GM23338 (cell line): ENCODE data around the gene NKAIN2. TPM values are rescaled to one million over a fixed set of nuclear protein-coding genes. Genes with fewer than 3 reads are reported as not detected.

Experiments used
- ATAC-seq: fragments of 200-7000 bp; cut with Tn5 transposase; 3 replicates; pipeline ENCODE4 v1.9.1; 2020
- DNase-seq: peaks from one replicate; pipeline ENCODE4 v3.0.0-alpha.2; 2015; ENCODE audit warnings: low spot score
- H2AFZ ChIP-seq: fragments of 200-600 bp; sonication (generic); 2 replicates; pipeline ENCODE4 v1.8.0; 2016; ENCODE audit warnings: antibody characterized with exemption, mild to moderate bottlenecking, moderate library complexity
- H3F3A ChIP-seq: fragments of 200-600 bp; sonication (generic); replicated peaks from 2 replicates; pipeline ENCODE4 v1.8.0; 2017; ENCODE audit warnings: antibody characterized with exemption, mixed run types, low read depth
- H3K27ac ChIP-seq: fragments of 200-600 bp; sonication (generic); 2 replicates; pipeline ENCODE4 v1.6.1; 2016; ENCODE audit warnings: low read depth
- H3K27me3 ChIP-seq: fragments of 200-600 bp; sonication (generic); 2 replicates; pipeline ENCODE4 v1.8.0; 2016; ENCODE audit warnings: mild to moderate bottlenecking, mixed run types, moderate library complexity; ENCODE audit not compliant: insufficient read depth
- H3K36me3 ChIP-seq: fragments of 200-600 bp; sonication (generic); 2 replicates; pipeline ENCODE4 v1.8.0; 2016; ENCODE audit warnings: mild to moderate bottlenecking; ENCODE audit not compliant: insufficient read depth
- H3K4me1 ChIP-seq: fragments of 200-600 bp; sonication (generic); 2 replicates; pipeline ENCODE4 v1.8.0; 2016; ENCODE audit warnings: mild to moderate bottlenecking, moderate library complexity; ENCODE audit not compliant: insufficient read depth
- H3K4me2 ChIP-seq: fragments of 200-600 bp; sonication (generic); 2 replicates; pipeline ENCODE4 v1.7.1; 2017; ENCODE audit warnings: mixed run types
- H3K4me3 ChIP-seq: fragments of 200-600 bp; sonication (generic); 2 replicates; pipeline ENCODE4 v1.6.1; 2016; ENCODE audit warnings: mixed run types
- H3K79me2 ChIP-seq: fragments of 200-600 bp; sonication (generic); replicated peaks from 2 replicates; pipeline ENCODE4 v1.8.0; 2017; ENCODE audit warnings: mild to moderate bottlenecking; ENCODE audit not compliant: insufficient read depth
- H3K9me2 ChIP-seq: fragments of 200-600 bp; sonication (generic); 2 replicates; pipeline ENCODE4 v1.8.0; 2017; ENCODE audit not compliant: insufficient read depth
- H4K20me1 ChIP-seq: fragments of 200-600 bp; sonication (generic); replicated peaks from 2 replicates; pipeline ENCODE4 v1.8.0; 2017; ENCODE audit warnings: mild to moderate bottlenecking; ENCODE audit not compliant: insufficient read depth
- H3K27ac Mint-ChIP-seq: 2 replicates; pipeline ENCODE4 v1.8.0; 2020; ENCODE audit warnings: inconsistent platforms, mild to moderate bottlenecking, moderate library complexity, mixed read lengths
- H3K27me3 Mint-ChIP-seq: 3 replicates; pipeline ENCODE4 v1.8.0; 2022; ENCODE audit warnings: low read depth, mild to moderate bottlenecking, moderate library complexity, mixed read lengths, inconsistent platforms; ENCODE audit not compliant: insufficient read depth, poor library complexity
- H3K36me3 Mint-ChIP-seq: 3 replicates; pipeline ENCODE4 v1.8.0; 2021; ENCODE audit warnings: low read depth, mild to moderate bottlenecking, inconsistent platforms, moderate library complexity, mixed read lengths
- H3K4me1 Mint-ChIP-seq: 3 replicates; pipeline ENCODE4 v1.8.0; 2020; ENCODE audit warnings: mild to moderate bottlenecking, inconsistent platforms, mixed read lengths
- H3K4me3 Mint-ChIP-seq: 3 replicates; pipeline ENCODE4 v1.8.0; 2021; ENCODE audit warnings: moderate library complexity, mild to moderate bottlenecking, inconsistent platforms, mixed read lengths
- H3K9me3 Mint-ChIP-seq: 3 replicates; pipeline ENCODE4 v1.8.0; 2020; ENCODE audit warnings: moderate library complexity, mild to moderate bottlenecking, inconsistent platforms, mixed read lengths
- CREB1 ChIP-seq: fragments of 250-450 bp; sonication (Bioruptor Pico); IDR thresholded peaks from 2 replicates; pipeline ENCODE4 v1.5.0; 2020; ENCODE audit warnings: low read depth, mild to moderate bottlenecking, moderate library complexity
- CTCF ChIP-seq, 2 experiments: fragments of 200-600 bp in 1 of 2; sonication (generic) in 1 of 2; conservative IDR thresholded peaks; 2 replicates each; pipeline versions ENCODE4 v1.5.1 to v1.6.1; 2016 to 2017; ENCODE audit warnings: antibody characterized with exemption in 2 of 2, low read depth in 2 of 2, mild to moderate bottlenecking in 2 of 2, moderate library complexity in 1 of 2
- EZH2phosphoT487 ChIP-seq: fragments of 200-600 bp; sonication (generic); IDR thresholded peaks from one replicate; pipeline ENCODE4 v1.8.1; 2018; ENCODE audit warnings: antibody characterized with exemption; ENCODE audit not compliant: unreplicated experiment
- JUNB ChIP-seq: IDR thresholded peaks from one replicate; pipeline ENCODE4 v1.6.1; 2016; ENCODE audit warnings: antibody characterized with exemption; ENCODE audit not compliant: unreplicated experiment
- NANOG ChIP-seq: IDR thresholded peaks from 2 replicates; pipeline ENCODE4 v1.6.1; 2016; ENCODE audit warnings: antibody characterized with exemption, borderline replicate concordance
- ZNF331 ChIP-seq: fragments of 250-450 bp; sonication (Bioruptor Pico); IDR thresholded peaks from 2 replicates; pipeline ENCODE4 v1.5.0; 2020; ENCODE audit warnings: low read depth, mild to moderate bottlenecking, moderate library complexity
- polyA plus RNA-seq: library from polyadenylated mRNA; unstranded; fragments of >200 nt; fragmentation: Nextera tagmentation; extraction: Ambion mirVana; gene quantifications from 2 replicates; pipeline ENCODE4 v1.2.1, GENCODE V29; 2016
- total RNA-seq: library from RNA; depleted of rRNA; stranded (reverse); fragments of >200 nt; shearing (Covaris generic); gene quantifications from 2 replicates; pipeline ENCODE4 v1.2.3, GENCODE V29; 2014
- TF ChIP-seq, protein P1 (sequence below): IDR thresholded peaks from one replicate; pipeline ENCODE4 v1.6.1; 2018; ENCODE audit warnings: antibody characterized with exemption; ENCODE audit not compliant: unreplicated experiment
- TF ChIP-seq, protein P2 (sequence below): fragments of 250-450 bp; sonication (Bioruptor Pico); IDR thresholded peaks from 2 replicates; pipeline ENCODE4 v1.5.0; 2020; ENCODE audit warnings: mild to moderate bottlenecking, moderate library complexity
- TF ChIP-seq, protein P3 (sequence below): IDR thresholded peaks from 2 replicates; pipeline ENCODE4 v1.6.1; 2016; ENCODE audit warnings: antibody characterized with exemption

Gene NKAIN2
- total and polyA plus RNA-seq, 2 experiments from 2014 or later: 0.39 to 1.1 TPM

GRCh38 chr6:124462750-124463149 is 659.1 kb downstream of the NKAIN2 start:
- H3K79me2 ChIP-seq: no peaks in the 10 kb centered on the region
- H2AFZ ChIP-seq: no peak overlapping the region
- Mint-ChIP-seq H3K4me3 (no peak overlapping the region), H3K9me3 (peaks cover 6% of the 10 kb centered on the region; the same call in 1 of the 3 replicates), H3K36me3 (no peaks in the 10 kb centered on the region), H3K27ac (no peak overlapping the region), H3K4me1 (no peaks in the 10 kb centered on the region), H3K27me3 (peaks cover 2% of the 10 kb centered on the region)
- no peaks in the 10 kb centered on the region for H3K9me2 ChIP-seq
- ATAC-seq (no peak), DNase-seq (no peak)
- H3K4me3 ChIP-seq: no peak overlapping the region
- TF ChIP-seq ZNF331 (no peak), CTCF (conservative IDR thresholded peaks at IDR 0.05; ENCODE audit: low read depth in 2 of 2) (no peak), CREB1 (CRISPR knock-in tag) (no peak), EZH2phosphoT487 (no peak), JUNB (no peak), NANOG (no peak)
- TF ChIP-seq, protein P1, sequence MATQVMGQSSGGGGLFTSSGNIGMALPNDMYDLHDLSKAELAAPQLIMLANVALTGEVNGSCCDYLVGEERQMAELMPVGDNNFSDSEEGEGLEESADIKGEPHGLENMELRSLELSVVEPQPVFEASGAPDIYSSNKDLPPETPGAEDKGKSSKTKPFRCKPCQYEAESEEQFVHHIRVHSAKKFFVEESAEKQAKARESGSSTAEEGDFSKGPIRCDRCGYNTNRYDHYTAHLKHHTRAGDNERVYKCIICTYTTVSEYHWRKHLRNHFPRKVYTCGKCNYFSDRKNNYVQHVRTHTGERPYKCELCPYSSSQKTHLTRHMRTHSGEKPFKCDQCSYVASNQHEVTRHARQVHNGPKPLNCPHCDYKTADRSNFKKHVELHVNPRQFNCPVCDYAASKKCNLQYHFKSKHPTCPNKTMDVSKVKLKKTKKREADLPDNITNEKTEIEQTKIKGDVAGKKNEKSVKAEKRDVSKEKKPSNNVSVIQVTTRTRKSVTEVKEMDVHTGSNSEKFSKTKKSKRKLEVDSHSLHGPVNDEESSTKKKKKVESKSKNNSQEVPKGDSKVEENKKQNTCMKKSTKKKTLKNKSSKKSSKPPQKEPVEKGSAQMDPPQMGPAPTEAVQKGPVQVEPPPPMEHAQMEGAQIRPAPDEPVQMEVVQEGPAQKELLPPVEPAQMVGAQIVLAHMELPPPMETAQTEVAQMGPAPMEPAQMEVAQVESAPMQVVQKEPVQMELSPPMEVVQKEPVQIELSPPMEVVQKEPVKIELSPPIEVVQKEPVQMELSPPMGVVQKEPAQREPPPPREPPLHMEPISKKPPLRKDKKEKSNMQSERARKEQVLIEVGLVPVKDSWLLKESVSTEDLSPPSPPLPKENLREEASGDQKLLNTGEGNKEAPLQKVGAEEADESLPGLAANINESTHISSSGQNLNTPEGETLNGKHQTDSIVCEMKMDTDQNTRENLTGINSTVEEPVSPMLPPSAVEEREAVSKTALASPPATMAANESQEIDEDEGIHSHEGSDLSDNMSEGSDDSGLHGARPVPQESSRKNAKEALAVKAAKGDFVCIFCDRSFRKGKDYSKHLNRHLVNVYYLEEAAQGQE: no peak
- TF ChIP-seq, protein P2, sequence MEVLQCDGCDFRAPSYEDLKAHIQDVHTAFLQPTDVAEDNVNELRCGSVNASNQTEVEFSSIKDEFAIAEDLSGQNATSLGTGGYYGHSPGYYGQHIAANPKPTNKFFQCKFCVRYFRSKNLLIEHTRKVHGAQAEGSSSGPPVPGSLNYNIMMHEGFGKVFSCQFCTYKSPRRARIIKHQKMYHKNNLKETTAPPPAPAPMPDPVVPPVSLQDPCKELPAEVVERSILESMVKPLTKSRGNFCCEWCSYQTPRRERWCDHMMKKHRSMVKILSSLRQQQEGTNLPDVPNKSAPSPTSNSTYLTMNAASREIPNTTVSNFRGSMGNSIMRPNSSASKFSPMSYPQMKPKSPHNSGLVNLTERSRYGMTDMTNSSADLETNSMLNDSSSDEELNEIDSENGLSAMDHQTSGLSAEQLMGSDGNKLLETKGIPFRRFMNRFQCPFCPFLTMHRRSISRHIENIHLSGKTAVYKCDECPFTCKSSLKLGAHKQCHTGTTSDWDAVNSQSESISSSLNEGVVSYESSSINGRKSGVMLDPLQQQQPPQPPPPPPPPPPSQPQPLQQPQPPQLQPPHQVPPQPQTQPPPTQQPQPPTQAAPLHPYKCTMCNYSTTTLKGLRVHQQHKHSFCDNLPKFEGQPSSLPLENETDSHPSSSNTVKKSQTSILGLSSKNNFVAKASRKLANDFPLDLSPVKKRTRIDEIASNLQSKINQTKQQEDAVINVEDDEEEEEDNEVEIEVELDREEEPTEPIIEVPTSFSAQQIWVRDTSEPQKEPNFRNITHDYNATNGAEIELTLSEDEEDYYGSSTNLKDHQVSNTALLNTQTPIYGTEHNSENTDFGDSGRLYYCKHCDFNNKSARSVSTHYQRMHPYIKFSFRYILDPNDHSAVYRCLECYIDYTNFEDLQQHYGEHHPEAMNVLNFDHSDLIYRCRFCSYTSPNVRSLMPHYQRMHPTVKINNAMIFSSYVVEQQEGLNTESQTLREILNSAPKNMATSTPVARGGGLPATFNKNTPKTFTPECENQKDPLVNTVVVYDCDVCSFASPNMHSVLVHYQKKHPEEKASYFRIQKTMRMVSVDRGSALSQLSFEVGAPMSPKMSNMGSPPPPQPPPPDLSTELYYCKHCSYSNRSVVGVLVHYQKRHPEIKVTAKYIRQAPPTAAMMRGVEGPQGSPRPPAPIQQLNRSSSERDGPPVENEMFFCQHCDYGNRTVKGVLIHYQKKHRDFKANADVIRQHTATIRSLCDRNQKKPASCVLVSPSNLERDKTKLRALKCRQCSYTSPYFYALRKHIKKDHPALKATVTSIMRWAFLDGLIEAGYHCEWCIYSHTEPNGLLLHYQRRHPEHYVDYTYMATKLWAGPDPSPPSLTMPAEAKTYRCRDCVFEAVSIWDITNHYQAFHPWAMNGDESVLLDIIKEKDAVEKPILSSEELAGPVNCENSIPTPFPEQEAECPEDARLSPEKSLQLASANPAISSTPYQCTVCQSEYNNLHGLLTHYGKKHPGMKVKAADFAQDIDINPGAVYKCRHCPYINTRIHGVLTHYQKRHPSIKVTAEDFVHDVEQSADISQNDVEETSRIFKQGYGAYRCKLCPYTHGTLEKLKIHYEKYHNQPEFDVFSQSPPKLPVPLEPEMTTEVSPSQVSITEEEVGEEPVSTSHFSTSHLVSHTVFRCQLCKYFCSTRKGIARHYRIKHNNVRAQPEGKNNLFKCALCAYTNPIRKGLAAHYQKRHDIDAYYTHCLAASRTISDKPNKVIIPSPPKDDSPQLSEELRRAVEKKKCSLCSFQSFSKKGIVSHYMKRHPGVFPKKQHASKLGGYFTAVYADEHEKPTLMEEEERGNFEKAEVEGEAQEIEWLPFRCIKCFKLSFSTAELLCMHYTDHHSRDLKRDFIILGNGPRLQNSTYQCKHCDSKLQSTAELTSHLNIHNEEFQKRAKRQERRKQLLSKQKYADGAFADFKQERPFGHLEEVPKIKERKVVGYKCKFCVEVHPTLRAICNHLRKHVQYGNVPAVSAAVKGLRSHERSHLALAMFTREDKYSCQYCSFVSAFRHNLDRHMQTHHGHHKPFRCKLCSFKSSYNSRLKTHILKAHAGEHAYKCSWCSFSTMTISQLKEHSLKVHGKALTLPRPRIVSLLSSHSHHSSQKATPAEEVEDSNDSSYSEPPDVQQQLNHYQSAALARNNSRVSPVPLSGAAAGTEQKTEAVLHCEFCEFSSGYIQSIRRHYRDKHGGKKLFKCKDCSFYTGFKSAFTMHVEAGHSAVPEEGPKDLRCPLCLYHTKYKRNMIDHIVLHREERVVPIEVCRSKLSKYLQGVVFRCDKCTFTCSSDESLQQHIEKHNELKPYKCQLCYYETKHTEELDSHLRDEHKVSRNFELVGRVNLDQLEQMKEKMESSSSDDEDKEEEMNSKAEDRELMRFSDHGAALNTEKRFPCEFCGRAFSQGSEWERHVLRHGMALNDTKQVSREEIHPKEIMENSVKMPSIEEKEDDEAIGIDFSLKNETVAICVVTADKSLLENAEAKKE (CRISPR knock-in tag): no peak
- TF ChIP-seq, protein P3, sequence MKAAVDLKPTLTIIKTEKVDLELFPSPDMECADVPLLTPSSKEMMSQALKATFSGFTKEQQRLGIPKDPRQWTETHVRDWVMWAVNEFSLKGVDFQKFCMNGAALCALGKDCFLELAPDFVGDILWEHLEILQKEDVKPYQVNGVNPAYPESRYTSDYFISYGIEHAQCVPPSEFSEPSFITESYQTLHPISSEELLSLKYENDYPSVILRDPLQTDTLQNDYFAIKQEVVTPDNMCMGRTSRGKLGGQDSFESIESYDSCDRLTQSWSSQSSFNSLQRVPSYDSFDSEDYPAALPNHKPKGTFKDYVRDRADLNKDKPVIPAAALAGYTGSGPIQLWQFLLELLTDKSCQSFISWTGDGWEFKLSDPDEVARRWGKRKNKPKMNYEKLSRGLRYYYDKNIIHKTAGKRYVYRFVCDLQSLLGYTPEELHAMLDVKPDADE: no peak
- no peak overlapping the region for H3K27ac ChIP-seq
- no peaks in the 10 kb centered on the region for H3K36me3 ChIP-seq
- no peaks in the 10 kb centered on the region for H4K20me1 ChIP-seq
- H3F3A ChIP-seq: no peaks in the 10 kb centered on the region
- H3K27me3 ChIP-seq: no peaks in the 10 kb centered on the region
- no peak overlapping the region for H3K4me2 ChIP-seq
- no peaks in the 10 kb centered on the region for H3K4me1 ChIP-seq
